PC-3 (cell line): Measurements from ENCODE around the gene FBXO31. TPM values are rescaled to one million over a fixed set of nuclear protein-coding genes. Genes with fewer than 3 reads are reported as not detected.
A peak's percentile ranks its signal among the peaks of the same experiment; 100 is the strongest.

Experiments used
- ATAC-seq: fragments of 200-7000 bp; cut with Tn5 transposase; 2 replicates; pipeline ENCODE4 v1.9.1; 2020; ENCODE audit warnings: mild to moderate bottlenecking, moderate library complexity
- BruUV-seq: library from RNA; stranded (reverse); fragments of 400-500 nt; replicated peaks from 2 replicates; lab custom pipeline; 2021; lab: Mats Ljungman, UMichigan
- CTCF ChIA-PET: fragments of 300-600 bp; sonication (Branson Sonifier 250); formaldehyde crosslinking; loops from one replicate; lab custom pipeline; 2022; ENCODE audit warnings: antibody characterized with exemption; lab: Charles Lee
- POLR2A ChIA-PET: fragments of 300-600 bp; sonication (Branson Sonifier 250); formaldehyde crosslinking; loops from one replicate; lab custom pipeline; 2022; ENCODE audit warnings: antibody characterized with exemption; ENCODE audit not compliant: unreplicated experiment; lab: Charles Lee
- DNase-seq: peaks from one replicate; pipeline ENCODE4 v3.0.0-alpha.2; 2015
- H2AFZ ChIP-seq: fragments of 300-600 bp; sonication (generic); 2 replicates; pipeline ENCODE4 v1.6.0; 2016; ENCODE audit warnings: antibody characterized with exemption, low read length
- H3F3A ChIP-seq: fragments of 300-600 bp; sonication (generic); one replicate; pipeline ENCODE4 v1.6.0; 2017; ENCODE audit warnings: antibody characterized with exemption, low read length, control low read depth, mild to moderate bottlenecking; ENCODE audit not compliant: unreplicated experiment
- H3K27ac ChIP-seq: fragments of 300-600 bp; sonication (generic); 2 replicates; pipeline ENCODE4 v1.5.1; 2016; ENCODE audit warnings: mild to moderate bottlenecking, low read length
- H3K27me3 ChIP-seq: fragments of 300-600 bp; sonication (generic); 2 replicates; pipeline ENCODE4 v1.6.1; 2016; ENCODE audit warnings: low read length, mixed read lengths
- H3K36me3 ChIP-seq: fragments of 300-600 bp; sonication (generic); 2 replicates; pipeline ENCODE4 v1.6.1; 2016; ENCODE audit warnings: low read depth, mixed run types, low read length, mixed read lengths
- H3K4me1 ChIP-seq: fragments of 300-600 bp; sonication (generic); 2 replicates; pipeline ENCODE4 v1.5.1; 2016; ENCODE audit warnings: low read length; ENCODE audit not compliant: insufficient read depth
- H3K4me2 ChIP-seq: fragments of 300-600 bp; sonication (generic); 2 replicates; pipeline ENCODE4 v1.6.0; 2016; ENCODE audit warnings: low read length
- H3K4me3 ChIP-seq: fragments of 300-600 bp; sonication (generic); 2 replicates; pipeline ENCODE4 v1.5.1; 2016; ENCODE audit warnings: mild to moderate bottlenecking, low read length, mixed read lengths
- H3K79me2 ChIP-seq: fragments of 300-600 bp; sonication (generic); 2 replicates; pipeline ENCODE4 v1.6.1; 2017; ENCODE audit warnings: low read length, mixed read lengths
- H3K9ac ChIP-seq: fragments of 300-600 bp; sonication (generic); 2 replicates; pipeline ENCODE4 v1.6.0; 2016; ENCODE audit warnings: mild to moderate bottlenecking, low read length
- H3K9me2 ChIP-seq: fragments of 300-600 bp; sonication (generic); replicated peaks from 2 replicates; pipeline ENCODE4 v1.6.1; 2016; ENCODE audit warnings: mixed run types, low read length, mixed read lengths
- H3K9me3 ChIP-seq: fragments of 300-600 bp; sonication (generic); 2 replicates; pipeline ENCODE4 v1.6.1; 2016; ENCODE audit warnings: low read length, mixed read lengths
- H4K20me1 ChIP-seq: fragments of 300-600 bp; sonication (generic); 2 replicates; pipeline ENCODE4 v1.6.1; 2016; ENCODE audit warnings: low read length, mixed read lengths
- CTCF ChIP-seq: fragments of 300-600 bp; sonication (generic); conservative IDR thresholded peaks from 2 replicates; pipeline ENCODE4 v1.5.1; 2017; ENCODE audit warnings: antibody characterized with exemption, low read depth, mild to moderate bottlenecking, low read length
- EZH2 ChIP-seq: fragments of 300-600 bp; sonication (generic); IDR thresholded peaks from one replicate; pipeline ENCODE4 v1.6.1; 2017; ENCODE audit warnings: antibody characterized with exemption, mild to moderate bottlenecking, low read length; ENCODE audit not compliant: unreplicated experiment
- intact Hi-C: fragments of 100-400 bp; cut with micrococcal nuclease; formaldehyde crosslinking; loops from 2 replicates; pipeline ENCODE4 v1.9.0; 2023
- total RNA-seq: library from RNA; depleted of rRNA; stranded (reverse); fragments of >200 nt; gene quantifications from 2 replicates; pipeline ENCODE4 v1.2.3, GENCODE V29; 2014; rRNA removed

Gene FBXO31
- total RNA-seq, 1 experiment from 2014 or later = 14.8 TPM

GRCh38 chr16:87278191-87279093 is 105.1 kb downstream of the FBXO31 start:
- Histone ChIP-seq H3K27me3 (no peaks in the 10 kb centered on the region), H3K9me2 (no peaks in the 10 kb centered on the region), H3K4me3 (no peak overlapping the region), H3K27ac (no peak overlapping the region), H3K4me1 (no peaks in the 10 kb centered on the region), H3K9ac (no peak overlapping the region), H4K20me1 (no peaks in the 10 kb centered on the region), H3K79me2 (no peaks in the 10 kb centered on the region), H3K9me3 (no peaks in the 10 kb centered on the region), H3K4me2 (peak overlapping the region; percentile 59; the same call in 1 of the 2 replicates), H3K36me3 (no peaks in the 10 kb centered on the region), H3F3A (no peaks in the 10 kb centered on the region), H2AFZ (0 out of 2 replicates have a peak overlapping the region, but pooled peaks have one; percentile 27)
- CTCF ChIA-PET = interaction anchor here (0.6 to 0.8 kb wide), 6 partner anchors 51 to 714 kb away, joined by 3 to 4 read pairs (median 3); no protein-coding TSS in a partner anchor
- DNase-seq = peak; percentile 69
- intact Hi-C loops = loop anchor here (1.0 to 2.0 kb wide), 4 partner anchors 72 to 715 kb away; no protein-coding TSS in a partner anchor
- no peak for TF ChIP-seq EZH2
- peak; percentile 88 for TF ChIP-seq CTCF
- POLR2A ChIA-PET = no interaction called here
- no TSS peak for BruUV-seq
- peak; percentile 99 for ATAC-seq

Other genes with a start within 250 kb of the FBXO31 start
- 2.4 and 3.3 TPM in 2 replicates for gene C16orf95, start 66.4 kb downstream of the FBXO31 start, total RNA-seq
- 11.0 and 11.9 TPM in 2 replicates for gene MAP1LC3B, start 8.6 kb upstream of the FBXO31 start, total RNA-seq
- gene ZCCHC14, start 109.2 kb upstream of the FBXO31 start, total RNA-seq = 5.3 and 11.5 TPM in 2 replicates
- gene JPH3, start 218.7 kb upstream of the FBXO31 start, total RNA-seq = not detected in 2 replicates